Coronary artery (tissue), 2 donors: ENCODE results near the gene MED31.

ENCODE experiments used
- DNase-seq: peaks from one replicate; pipeline ENCODE4 v3.0.0-alpha.2; 2017; ENCODE audit warnings: low spot score
- H3K27ac ChIP-seq, 2 donors: fragments of 200-600 bp; sonication (generic); one replicate each; pipeline ENCODE4 v1.5.1; 2016 to 2019
- H3K4me3 ChIP-seq: fragments of 200-600 bp; sonication (generic); 2 replicates; pipeline ENCODE4 v1.5.1; 2016; ENCODE audit warnings: mild to moderate bottlenecking, moderate library complexity
- TF ChIP-seq, protein P1 (sequence below): fragments of 200-600 bp; sonication (generic); IDR thresholded peaks from one replicate; pipeline ENCODE4 v1.5.1; 2019; ENCODE audit warnings: antibody characterized with exemption

MED31 gene

DNA sequence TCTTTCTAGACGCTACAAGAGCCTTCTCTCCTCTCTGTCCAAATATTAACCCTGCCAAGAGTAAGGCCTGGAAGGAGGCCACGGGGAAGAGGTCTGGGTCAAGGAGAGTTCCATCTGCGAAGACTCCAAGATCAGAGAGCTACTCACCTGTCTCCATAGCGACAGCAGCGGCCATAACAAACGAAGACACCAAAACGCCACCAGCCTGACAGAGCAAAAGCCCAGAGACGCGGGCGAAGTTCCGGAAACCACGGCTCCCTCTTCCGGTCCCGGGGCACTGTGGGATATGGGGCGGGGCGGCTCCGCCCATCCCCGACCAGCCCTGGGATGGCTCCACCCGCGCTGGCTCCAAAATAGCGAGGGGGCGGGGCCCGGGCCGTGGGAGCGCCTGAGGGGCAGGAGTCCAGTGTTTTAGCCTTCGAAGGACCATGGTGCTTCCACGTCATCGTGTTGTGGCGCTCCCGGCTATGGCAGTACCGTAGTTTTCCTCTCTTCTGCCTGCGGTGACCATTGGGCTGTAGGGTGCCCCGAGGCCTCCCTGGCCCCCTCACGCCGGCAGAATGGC, at the start of gene MED31, which contains the start of gene C17orf100:
Gene MED31 (minus strand): TSS at position 252 of the 565 bp plus-strand sequence. CDS start 77 bp downstream, at position 175.
Gene C17orf100 (plus strand): TSS at position 409 of the 565 bp plus-strand sequence. CDS start 152 bp downstream, at position 561.
- peak within 1 kb of the TSS; percentile 70 for H3K4me3 ChIP-seq
- peak; percentile 97 for DNase-seq
- peak within 1 kb of the TSS; percentile 40 to 54 for H3K27ac ChIP-seq
- TF ChIP-seq, protein P1, sequence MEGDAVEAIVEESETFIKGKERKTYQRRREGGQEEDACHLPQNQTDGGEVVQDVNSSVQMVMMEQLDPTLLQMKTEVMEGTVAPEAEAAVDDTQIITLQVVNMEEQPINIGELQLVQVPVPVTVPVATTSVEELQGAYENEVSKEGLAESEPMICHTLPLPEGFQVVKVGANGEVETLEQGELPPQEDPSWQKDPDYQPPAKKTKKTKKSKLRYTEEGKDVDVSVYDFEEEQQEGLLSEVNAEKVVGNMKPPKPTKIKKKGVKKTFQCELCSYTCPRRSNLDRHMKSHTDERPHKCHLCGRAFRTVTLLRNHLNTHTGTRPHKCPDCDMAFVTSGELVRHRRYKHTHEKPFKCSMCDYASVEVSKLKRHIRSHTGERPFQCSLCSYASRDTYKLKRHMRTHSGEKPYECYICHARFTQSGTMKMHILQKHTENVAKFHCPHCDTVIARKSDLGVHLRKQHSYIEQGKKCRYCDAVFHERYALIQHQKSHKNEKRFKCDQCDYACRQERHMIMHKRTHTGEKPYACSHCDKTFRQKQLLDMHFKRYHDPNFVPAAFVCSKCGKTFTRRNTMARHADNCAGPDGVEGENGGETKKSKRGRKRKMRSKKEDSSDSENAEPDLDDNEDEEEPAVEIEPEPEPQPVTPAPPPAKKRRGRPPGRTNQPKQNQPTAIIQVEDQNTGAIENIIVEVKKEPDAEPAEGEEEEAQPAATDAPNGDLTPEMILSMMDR = no peak

DNA sequence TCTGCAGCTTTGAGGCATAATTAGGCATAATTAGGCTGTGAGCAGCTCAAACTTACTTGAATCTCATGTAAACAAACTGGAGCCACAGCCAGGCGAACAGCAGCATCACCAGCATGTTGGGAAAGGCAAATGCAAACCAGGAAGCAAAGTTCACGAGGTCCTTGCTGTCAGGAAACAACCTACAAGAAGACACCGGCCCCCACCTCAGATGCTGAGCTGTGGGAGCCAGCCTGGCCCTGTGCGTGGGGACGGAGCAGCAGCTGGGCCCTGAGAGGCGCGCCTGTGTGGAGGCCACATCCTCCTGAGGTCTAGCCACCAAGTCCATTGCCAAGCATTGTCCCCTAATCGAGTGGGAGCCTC, 49.5 kb upstream of the MED31 start:
- TF ChIP-seq, protein P1 = no peak
- H3K27ac ChIP-seq = no peak overlapping the region
- no peak overlapping the region for H3K4me3 ChIP-seq
- no peak for DNase-seq

DNA sequence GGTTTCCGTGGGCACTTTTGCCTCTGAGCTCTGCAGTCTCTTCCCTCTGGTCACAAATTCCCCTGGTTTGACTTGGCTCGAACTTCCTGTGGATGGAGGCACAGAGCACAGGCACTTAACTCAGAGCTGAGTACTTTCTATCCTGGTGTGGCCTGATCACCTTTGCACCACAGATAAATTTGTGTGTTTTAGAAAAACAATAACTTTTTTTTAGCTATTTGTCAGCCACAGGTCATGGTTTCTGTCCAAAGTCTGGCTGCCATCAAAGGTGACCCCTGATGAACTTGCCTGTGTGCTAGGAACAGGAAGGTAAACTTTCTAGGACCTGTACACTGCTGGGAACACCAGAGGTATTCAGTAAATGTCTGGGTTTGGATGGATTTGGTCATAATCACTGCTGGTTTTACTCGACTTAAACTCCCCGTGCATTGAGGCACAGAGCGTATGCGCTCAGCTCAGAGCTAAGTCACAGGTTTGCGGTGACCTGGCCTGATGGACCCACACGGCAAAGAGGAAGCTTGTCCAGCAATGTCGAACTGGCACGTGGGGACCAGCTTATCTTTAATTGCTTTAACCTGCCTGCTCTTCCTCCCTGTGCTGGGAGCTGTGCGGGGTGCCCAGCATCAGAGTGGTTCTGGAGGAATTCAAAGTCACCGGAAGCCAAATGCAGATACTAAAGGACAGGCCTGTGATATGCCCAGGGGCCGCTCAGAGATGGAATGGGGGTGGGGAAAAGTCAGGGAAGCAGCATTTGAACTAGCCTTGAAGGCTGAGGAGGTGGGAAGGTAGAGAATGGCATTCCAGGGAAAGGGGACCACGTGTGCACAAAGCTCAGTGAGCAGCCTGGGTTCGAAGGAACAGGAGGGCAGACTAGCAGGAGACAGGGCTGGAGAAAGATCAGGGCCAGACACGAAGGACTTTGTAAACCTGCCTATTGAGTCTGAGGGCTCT, 48.9 kb upstream of the MED31 start:
- DNase-seq = no peak

DNA sequence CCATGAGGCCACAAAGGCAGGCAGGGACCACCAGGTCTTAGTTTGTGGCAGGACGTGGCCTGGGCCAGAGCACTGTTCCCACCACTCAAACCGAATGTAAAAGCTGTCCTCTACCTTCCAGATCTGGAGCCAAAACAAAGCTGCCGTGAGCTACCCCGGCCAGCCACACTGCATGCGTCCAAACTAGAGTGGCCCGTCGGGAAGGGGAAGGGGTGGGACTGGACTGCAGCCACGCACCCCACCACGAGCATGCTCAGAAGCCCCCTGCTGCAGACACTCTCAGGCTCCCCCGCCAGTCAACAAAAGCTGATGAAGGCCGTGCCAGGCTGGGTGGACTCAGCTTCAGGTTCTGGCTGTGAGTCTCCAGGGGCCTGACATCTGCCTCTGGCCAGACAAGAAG, 46.6 kb upstream of the MED31 start:
- TF ChIP-seq, protein P1 = no peak
- Histone ChIP-seq H3K27ac (no peak overlapping the region), H3K4me3 (no peak overlapping the region)
- no peak for DNase-seq

More for the DNA sequence above, 48.9 kb upstream of the MED31 start:
- Histone ChIP-seq H3K27ac (no peak overlapping the region), H3K4me3 (no peak overlapping the region)
- TF ChIP-seq, protein P1 = no peak

DNA sequence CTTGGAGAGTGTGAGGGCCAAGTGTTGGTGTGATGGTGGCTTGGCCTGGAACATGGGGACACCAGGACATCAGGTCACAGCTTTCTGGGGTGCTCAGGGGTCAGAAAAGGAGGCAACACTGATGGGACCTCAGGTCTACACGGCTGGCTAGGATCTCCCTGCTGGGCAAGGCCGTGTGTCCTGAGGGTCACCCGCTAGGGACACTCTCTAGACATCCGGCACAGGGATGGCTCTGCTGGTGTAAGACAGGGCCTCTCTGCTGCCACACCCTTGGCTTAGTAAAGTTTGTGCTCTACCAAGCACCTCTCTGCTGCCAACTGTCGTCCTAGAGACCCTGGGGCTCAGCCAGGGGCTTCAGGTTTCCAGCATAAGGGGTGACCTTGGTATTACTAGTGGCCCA, 45.5 kb upstream of the MED31 start:
- no peak overlapping the region for H3K4me3 ChIP-seq
- no peak for DNase-seq
- TF ChIP-seq, protein P1 = no peak
- H3K27ac ChIP-seq = no peak overlapping the region

DNA sequence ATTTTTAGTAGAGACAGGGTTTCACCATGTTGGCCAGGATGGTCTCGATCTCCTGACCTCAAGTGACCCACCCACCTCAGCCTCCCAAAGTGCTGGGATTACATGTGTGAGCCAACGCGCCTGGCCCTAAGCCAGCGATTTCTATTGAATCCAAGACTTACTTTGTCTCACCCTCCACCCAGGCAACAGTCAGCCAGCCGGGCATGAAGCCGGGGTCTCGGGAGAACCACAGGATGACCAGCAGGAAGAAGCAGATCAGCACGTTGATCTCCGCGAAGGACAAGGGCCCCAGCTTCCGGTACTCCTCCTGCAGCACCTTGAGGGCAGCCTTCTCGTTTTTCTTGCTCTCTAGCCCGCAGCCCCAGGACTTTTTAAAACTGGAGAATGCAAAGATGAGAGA, 44.2 kb upstream of the MED31 start:
- no peak overlapping the region for H3K27ac ChIP-seq
- DNase-seq = no peak
- TF ChIP-seq, protein P1 = no peak
- H3K4me3 ChIP-seq = no peak overlapping the region
